ENCODE results near the gene SLC1A1. TPM values are rescaled to one million over a fixed set of nuclear protein-coding genes. Genes with fewer than 3 reads are reported as not detected.

Gene SLC1A1
- total RNA-seq, 2 experiments from 2014 or later: 0.11 to 0.14 TPM

GRCh38 chr9:4507306-4508130, 17.2 kb downstream of the SLC1A1 start:
- Histone ChIP-seq H3K9me3 (ENCODE audit: control insufficient read depth in 1 of 2, insufficient read depth in 1 of 2, low read length in 2 of 2) (no peaks in the 10 kb centered on the region), H3K27ac (ENCODE audit: low read depth in 1 of 2, low read length in 2 of 2) (no peak overlapping the region), H3K4me1 (ENCODE audit: insufficient read depth, low read length) (no peaks in the 10 kb centered on the region), H3K4me3 (ENCODE audit: low read length) (no peak overlapping the region), H3K27me3 (ENCODE audit: control insufficient read depth in 1 of 2, insufficient read depth in 2 of 2, low read length in 2 of 2) (peaks cover 0 to 2% of the 10 kb centered on the region in 2 experiments), H3K36me3 (ENCODE audit: insufficient read depth, low read length) (no peaks in the 10 kb centered on the region)
- no peak for ATAC-seq (ENCODE audit: poor library complexity)
- Mint-ChIP-seq H3K36me3 (ENCODE audit: low read depth) (no peaks in the 10 kb centered on the region), H3K9me3 (no peaks in the 10 kb centered on the region), H3K27me3 (no peaks in the 10 kb centered on the region), H3K4me1 (ENCODE audit: low read depth) (no peaks in the 10 kb centered on the region), H3K27ac (no peak overlapping the region), H3K4me3 (no peak overlapping the region)
- intact Hi-C loops (cut with DNase I, micrococcal nuclease): no loop called here
- ChIA-PET CTCF (no interaction called here), POLR2A (no interaction called here)
- no peak for DNase-seq
- no peak for TF ChIP-seq CTCF (IDR thresholded peaks at IDR 0.05)

- Mint-ChIP-seq H3K4me3 (no peak overlapping the region), H3K27me3 (no peaks in the 10 kb centered on the region), H3K9me3 (no peaks in the 10 kb centered on the region), H3K4me1 (ENCODE audit: low read depth) (no peaks in the 10 kb centered on the region), H3K27ac (no peak overlapping the region), H3K36me3 (ENCODE audit: low read depth) (no peaks in the 10 kb centered on the region)
- Histone ChIP-seq H3K27me3 (ENCODE audit: control insufficient read depth in 1 of 2, insufficient read depth in 2 of 2, low read length in 2 of 2) (peaks cover 0 to 2% of the 10 kb centered on the region in 2 experiments), H3K9me3 (ENCODE audit: control insufficient read depth in 1 of 2, insufficient read depth in 1 of 2, low read length in 2 of 2) (no peaks in the 10 kb centered on the region), H3K4me1 (ENCODE audit: insufficient read depth, low read length) (no peaks in the 10 kb centered on the region), H3K36me3 (ENCODE audit: insufficient read depth, low read length) (no peaks in the 10 kb centered on the region), H3K4me3 (ENCODE audit: low read length) (no peak overlapping the region), H3K27ac (ENCODE audit: low read depth in 1 of 2, low read length in 2 of 2) (no peak overlapping the region)
- DNase-seq: no peak
- no peak for TF ChIP-seq CTCF (IDR thresholded peaks at IDR 0.05)
- CTCF ChIA-PET: no interaction called here
- ATAC-seq (ENCODE audit: poor library complexity): no peak
- POLR2A ChIA-PET: no interaction called here
- intact Hi-C loops (cut with DNase I, micrococcal nuclease): no loop called here
Observed at GRCh38 chr9:4508246-4508906, 18.1 kb downstream of the SLC1A1 start.

GRCh38 chr9:4508907-4509589, 18.8 kb downstream of the SLC1A1 start:
- CTCF ChIA-PET: no interaction called here
- Mint-ChIP-seq H3K27ac (no peak overlapping the region), H3K9me3 (no peaks in the 10 kb centered on the region), H3K36me3 (ENCODE audit: low read depth) (no peaks in the 10 kb centered on the region), H3K27me3 (no peaks in the 10 kb centered on the region), H3K4me3 (no peak overlapping the region), H3K4me1 (ENCODE audit: low read depth) (no peaks in the 10 kb centered on the region)
- intact Hi-C loops (cut with DNase I, micrococcal nuclease): no loop called here
- DNase-seq: no peak
- H3K27ac ChIP-seq (ENCODE audit: low read depth in 1 of 2, low read length in 2 of 2): no peak overlapping the region
- H3K27me3 ChIP-seq (ENCODE audit: control insufficient read depth in 1 of 2, insufficient read depth in 2 of 2, low read length in 2 of 2): peaks cover 0 to 2% of the 10 kb centered on the region in 2 experiments
- no peak for TF ChIP-seq CTCF (IDR thresholded peaks at IDR 0.05)
- POLR2A ChIA-PET: no interaction called here
- no peak for ATAC-seq (ENCODE audit: poor library complexity)
- H3K4me1 ChIP-seq (ENCODE audit: insufficient read depth, low read length): no peaks in the 10 kb centered on the region
- no peaks in the 10 kb centered on the region for H3K9me3 ChIP-seq (ENCODE audit: control insufficient read depth in 1 of 2, insufficient read depth in 1 of 2, low read length in 2 of 2)
- no peak overlapping the region for H3K4me3 ChIP-seq (ENCODE audit: low read length)
- no peaks in the 10 kb centered on the region for H3K36me3 ChIP-seq (ENCODE audit: insufficient read depth, low read length)
